Measurements from ENCODE around the gene METTL25.

Gene METTL25

GRCh38 chr12:82474181-82474797 lies 116.0 kb downstream of the METTL25 start:
- no peak for DNase-seq

DNA sequence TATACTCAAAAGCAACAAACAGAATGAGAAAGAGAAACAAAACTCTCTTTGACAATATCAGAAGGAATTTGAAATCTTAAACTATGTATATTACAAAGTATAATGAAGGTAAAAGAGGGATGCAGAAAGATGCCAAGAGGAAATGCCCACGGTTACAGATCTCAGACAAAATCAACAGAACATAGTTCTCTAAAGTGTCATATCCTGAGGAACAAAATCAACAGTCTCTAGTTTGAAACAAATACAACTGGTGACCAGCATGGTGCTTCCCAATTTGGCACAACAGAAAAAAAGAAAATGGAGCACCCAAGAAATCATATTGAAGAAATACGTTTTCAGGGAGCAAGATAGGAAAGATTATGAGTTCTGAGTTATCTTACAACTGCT lies 116.5 kb downstream of the METTL25 start:
- no peak for DNase-seq

DNA sequence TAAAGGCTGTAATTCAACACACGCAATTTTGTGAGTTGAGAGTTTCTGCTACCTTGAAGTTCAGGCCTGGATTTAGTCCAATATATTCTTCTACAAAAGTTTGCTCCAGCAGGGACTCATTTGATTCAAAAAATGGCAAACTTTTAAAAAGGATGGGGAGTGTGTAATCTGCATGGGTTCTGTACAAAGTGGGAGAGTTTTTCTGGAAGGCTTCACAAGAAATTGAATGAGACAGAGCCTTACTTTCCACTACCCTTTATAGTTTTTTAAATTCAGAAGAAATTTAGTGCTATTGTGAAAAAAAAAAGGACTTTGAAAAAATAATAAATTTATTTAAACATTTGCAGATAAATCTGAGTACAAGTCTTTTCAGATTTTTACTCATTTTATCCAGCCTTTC lies 116.9 kb downstream of the METTL25 start:
- no peak for DNase-seq

GRCh38 chr12:82476511-82476910 lies 118.2 kb downstream of the METTL25 start:
- DNase-seq: no peak

DNA sequence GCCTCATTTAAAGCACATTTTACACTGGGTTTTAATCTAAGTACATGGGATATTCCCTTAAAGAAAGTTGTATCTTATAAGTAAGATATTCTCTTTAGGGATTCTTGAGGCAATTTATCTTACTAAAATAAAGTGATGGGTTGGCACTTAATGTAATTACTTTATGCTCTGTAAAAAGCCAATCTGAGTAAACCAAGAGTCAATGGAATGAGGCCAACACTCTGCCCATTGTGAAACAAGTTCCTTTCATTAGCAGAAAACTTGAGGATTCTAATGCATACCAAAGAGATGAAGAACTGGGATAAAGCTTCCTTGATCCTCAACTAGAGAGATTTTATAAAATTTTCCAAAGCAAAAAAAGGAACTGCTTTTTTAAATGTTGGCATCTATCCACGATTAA lies 121.2 kb downstream of the METTL25 start:
- DNase-seq: no peak

- DNase-seq: no peak
Observed at GRCh38 chr12:82480606-82481005, 122.3 kb downstream of the METTL25 start.

GRCh38 chr12:82481954-82482353 lies 123.6 kb downstream of the METTL25 start:
- no peak for DNase-seq

DNA sequence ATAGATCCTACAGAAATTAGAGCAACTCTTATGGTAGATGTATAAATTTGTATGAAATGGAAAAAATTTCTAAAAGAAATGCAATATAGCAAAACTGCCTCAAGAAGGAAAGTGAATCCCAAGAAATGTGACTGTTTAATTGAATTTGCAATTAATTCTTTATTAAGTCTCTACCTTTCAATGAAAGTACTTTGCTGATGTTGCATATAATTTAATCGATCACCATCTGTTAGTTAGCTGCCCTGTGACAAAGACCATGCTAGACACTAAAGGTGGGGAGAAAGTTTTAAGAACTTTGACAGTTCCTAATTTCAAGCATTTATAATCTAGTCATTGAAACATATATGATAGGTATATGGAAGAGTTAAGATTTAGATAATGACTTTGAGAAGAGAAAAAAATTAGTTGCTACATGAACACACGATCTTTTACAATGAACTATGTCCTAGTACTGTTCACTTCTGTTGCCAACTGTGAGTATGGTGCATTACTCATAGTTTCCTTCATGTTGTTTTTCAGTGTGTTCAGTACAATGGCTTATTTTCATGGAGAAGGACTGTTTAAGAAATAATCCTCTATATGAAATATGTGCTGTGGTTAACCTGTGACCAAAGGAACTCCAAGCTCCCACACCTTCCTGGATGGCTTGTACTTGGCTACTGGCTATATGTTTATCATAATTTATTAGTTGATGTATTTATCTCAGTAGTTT lies 128.4 kb downstream of the METTL25 start:
- no peak for DNase-seq

DNA sequence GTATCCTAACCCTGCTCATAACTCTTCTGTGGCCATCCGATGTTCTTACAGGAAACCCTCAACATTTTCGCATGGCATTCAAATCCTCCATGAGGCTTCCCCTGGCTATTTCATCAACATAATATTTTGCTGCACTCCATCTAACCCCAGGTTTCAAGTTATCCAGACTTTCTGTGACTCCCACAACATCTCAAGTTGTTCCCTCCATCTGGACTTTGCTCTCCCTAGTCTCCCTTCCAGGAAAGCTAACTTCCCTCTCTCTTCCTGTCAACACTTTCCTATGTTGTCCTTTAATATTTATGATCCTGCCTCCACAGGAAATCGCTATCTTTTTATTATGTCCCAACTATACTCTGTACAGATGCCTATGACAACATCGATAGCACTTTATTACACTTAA lies 146.1 kb downstream of the METTL25 start:
- no peak for DNase-seq

DNA sequence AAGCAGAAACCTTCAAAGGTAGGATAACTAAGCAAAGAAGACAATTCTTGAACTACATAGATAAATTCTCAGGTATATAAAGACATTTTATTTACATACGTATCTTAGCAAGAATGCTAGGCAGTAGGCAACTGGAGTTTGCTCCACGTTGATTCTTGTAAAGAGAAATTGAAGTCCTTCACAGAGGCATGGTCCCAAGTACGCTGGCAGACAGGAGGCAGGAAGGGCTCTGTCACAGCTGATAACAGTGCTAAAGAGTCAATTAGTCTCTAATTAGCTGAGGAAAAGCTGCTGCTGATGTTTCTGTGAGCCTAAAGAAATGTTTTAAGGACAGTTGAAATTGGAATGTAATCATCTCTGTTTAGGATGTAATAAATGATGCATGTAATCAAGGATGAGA lies 146.8 kb downstream of the METTL25 start:
- no peak for DNase-seq

DNA sequence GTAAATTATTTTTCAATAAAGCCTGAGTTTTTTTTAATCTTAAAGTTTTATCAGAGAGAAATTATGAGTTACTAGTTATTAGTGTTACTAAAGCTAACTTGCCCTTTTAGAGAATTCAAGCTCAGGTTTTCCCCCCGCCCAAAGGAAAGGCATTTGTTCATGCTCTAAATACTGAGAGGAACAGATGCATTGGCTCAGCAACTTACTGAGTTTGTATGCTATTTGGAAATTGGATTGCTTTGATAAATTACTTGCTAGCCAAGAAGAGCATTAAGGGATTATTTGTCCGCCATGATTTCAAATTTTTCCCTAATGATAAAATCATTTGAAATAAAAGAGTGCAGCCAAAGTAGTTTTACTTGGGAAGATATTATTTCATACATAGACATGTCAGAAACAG lies 149.4 kb downstream of the METTL25 start:
- no peak for DNase-seq

GRCh38 chr12:82510386-82510785 lies 152.1 kb downstream of the METTL25 start:
- DNase-seq: no peak

- no peak for DNase-seq
Observed at GRCh38 chr12:82514880-82515279, 156.6 kb downstream of the METTL25 start.

DNA sequence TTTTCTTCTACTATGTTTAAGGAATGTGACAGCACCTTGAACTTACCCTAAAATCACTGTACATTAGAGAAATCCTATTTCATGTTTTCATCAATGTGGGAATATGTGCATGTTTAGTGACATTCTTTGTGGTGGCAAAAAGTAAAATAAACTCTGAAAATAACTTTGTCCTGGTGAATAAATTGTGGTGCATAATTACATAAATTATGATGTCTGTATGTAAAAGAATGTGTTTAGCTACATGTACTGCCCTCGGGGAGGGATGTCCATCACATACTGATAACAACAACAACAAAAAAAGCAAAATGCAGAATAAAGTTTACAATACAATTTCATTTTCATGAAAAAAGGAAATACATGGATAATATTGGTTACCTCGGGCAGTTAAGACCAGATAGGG lies 157.3 kb downstream of the METTL25 start:
- no peak for DNase-seq

GRCh38 chr12:82517027-82517426 lies 158.7 kb downstream of the METTL25 start:
- no peak for DNase-seq

DNA sequence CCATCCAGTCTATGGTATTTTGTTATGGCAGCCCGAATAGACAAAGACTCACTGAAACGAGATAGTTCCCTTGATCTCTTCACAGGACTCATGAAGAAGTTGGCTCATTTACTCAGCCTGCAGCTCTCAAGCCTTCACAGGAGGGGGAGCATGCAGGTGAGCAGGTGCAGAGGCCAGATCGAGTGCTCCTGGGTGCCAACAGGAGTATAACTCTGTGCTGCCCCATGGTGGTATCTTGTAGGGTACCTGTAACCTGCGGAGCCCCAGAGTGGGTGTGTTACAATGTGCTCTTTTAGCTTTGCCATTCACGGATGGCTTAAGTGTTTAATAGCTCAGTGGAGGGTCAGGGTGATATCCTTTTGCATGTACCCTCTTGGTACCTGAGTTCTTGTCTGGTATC lies 159.5 kb downstream of the METTL25 start:
- DNase-seq: no peak

DNA sequence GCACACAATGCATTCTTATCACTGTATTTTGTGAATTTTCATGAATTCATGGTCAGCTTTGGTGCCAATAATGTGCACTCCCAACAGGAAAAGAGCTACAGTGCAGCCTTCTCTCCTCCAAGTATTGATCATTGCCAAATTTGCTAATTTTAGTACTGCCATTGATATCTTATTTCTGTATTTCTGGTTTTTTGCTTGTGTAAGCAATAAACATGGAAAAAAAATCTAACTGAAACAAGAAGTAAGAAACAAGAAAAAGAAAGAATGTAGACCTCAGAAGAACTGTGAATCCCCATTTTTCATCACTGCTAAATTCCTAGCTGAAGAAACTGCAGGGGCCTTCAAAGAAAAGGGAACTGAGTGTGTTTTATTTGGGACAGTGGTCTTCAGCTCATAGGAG lies 161.2 kb downstream of the METTL25 start:
- no peak for DNase-seq

DNA sequence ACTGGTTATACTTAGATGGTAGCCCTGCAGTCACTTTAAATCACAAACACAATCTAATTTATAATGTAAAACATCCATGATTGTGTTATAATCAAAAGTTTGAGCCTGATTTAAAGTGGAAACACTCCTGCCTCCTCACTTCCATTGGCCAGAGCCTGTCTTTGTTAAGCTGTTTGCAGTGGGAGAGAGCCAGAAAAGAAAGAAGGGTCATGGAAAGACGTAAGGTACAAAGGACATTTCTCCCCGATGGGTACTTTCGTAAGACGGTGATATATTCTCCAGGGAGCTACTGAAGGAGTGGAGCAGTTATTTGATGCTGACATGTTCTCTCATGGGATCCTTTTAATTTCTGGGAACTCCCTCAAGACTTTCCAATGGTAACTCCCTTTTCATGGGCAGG lies 164.0 kb downstream of the METTL25 start:
- DNase-seq: no peak

DNA sequence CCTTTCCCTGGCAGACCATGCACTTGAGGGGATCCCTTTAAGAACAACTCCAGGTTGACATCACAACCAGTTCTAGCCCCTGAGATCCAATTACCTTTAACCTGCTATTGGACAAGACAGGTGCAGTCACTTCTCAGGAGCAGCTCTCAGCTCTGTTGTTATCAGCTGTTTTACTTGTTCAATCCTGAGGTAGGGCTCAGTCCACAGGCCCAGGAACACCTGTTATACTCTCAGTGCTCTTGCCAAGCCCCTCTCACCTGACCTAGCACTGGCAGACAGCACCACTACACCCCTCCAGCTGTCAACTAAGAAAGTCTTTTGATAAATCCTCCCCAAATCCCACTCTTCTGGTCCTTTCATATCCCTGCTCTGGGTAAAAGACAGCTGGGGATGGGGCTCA lies 164.4 kb downstream of the METTL25 start:
- no peak for DNase-seq

GRCh38 chr12:82523996-82524395 lies 165.7 kb downstream of the METTL25 start:
- DNase-seq: no peak

- DNase-seq: no peak
Observed at GRCh38 chr12:82524641-82525040, 166.3 kb downstream of the METTL25 start.

DNA sequence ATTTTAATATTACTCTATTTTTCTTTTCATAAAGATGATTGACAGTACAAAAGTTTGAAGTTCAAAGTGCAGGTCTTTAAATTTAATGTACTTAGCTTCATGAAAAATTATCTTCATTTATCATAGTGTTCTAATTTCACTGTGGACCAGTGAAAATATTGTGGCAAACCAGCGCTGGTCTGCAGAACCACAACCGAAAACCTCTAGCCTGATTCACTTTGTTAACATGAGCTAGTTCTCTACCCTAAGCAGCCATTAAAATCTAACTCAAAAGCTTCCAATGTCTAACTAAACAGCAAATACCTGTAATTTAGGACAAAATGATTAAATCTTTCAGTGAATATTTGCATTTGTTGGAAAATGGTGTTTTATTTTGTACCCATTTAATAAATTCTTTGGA lies 167.3 kb downstream of the METTL25 start:
- DNase-seq: no peak

DNA sequence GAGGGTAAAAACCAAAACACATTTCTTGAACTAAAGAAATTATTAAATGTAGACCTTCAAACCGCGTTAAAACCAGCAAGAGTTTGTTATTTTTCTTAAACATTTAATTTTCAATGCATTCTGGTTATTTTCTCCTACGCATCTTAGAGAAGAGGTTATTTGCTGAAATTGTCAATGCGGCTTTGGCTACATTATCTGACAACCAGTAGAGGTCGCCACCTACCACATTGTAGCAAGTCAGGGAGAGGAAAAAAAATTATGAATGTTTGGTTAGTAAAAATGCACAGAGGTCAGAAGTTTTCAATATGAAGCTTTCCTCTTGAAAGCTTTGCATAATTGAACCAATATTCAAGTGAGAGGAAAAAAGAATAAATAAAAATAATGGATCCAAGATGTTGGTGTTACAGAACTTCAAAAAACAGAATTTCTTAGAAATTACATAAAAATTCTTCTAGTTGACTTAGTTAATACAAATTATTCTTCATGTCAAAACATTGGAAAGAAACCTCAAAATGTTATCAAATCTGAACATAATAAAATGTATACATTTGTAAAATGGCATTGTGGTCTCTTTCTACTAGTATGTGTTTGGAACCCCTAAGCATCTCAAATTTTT lies 168.9 kb downstream of the METTL25 start:
- no peak for DNase-seq
